ENCODE results near the gene RNF152.
A peak's percentile ranks its signal among the peaks of the same experiment; 100 is the strongest.

Gene RNF152

GRCh38 chr18:61893971-61894750 is 1.4 kb upstream of the RNF152 start:
- DNase-seq: peak; percentile 72 to 76

- DNase-seq: peak; percentile 36 to 47
Measured at GRCh38 chr18:61893309-61893970, 633 bp upstream of the RNF152 start.

- DNase-seq: no peak
Measured at GRCh38 chr18:61891894-61892293, 913 bp downstream of the RNF152 start.

- DNase-seq: no peak
Measured at GRCh38 chr18:61891271-61891670, 1.5 kb downstream of the RNF152 start.

GRCh38 chr18:61890344-61890743 is 2.5 kb downstream of the RNF152 start:
- DNase-seq: no peak

- no peak for DNase-seq
Measured at GRCh38 chr18:61889541-61889940, 3.3 kb downstream of the RNF152 start.

GRCh38 chr18:61888622-61889021 is 4.2 kb downstream of the RNF152 start:
- DNase-seq: no peak

GRCh38 chr18:61887838-61888237 is 5.0 kb downstream of the RNF152 start:
- no peak for DNase-seq

- DNase-seq: no peak
Measured at GRCh38 chr18:61883547-61883946, 9.3 kb downstream of the RNF152 start.

- DNase-seq: no peak
Measured at GRCh38 chr18:61882296-61883004, 10.4 kb downstream of the RNF152 start.

GRCh38 chr18:61876899-61877298 is 15.9 kb downstream of the RNF152 start:
- DNase-seq: no peak

- no peak for DNase-seq
Measured at GRCh38 chr18:61870151-61870550, 22.7 kb downstream of the RNF152 start.

- no peak for DNase-seq
Measured at GRCh38 chr18:61869636-61870035, 23.2 kb downstream of the RNF152 start.

- no peak for DNase-seq
Measured at GRCh38 chr18:61865466-61866175, 27.2 kb downstream of the RNF152 start.

- no peak for DNase-seq
Measured at GRCh38 chr18:61861372-61861771, 31.4 kb downstream of the RNF152 start.

- no peak for DNase-seq
Measured at GRCh38 chr18:61860302-61860701, 32.5 kb downstream of the RNF152 start.

- DNase-seq: no peak
Measured at GRCh38 chr18:61859113-61859512, 33.7 kb downstream of the RNF152 start.

- no peak for DNase-seq
Measured at GRCh38 chr18:61856678-61857077, 36.1 kb downstream of the RNF152 start.

- DNase-seq: no peak
Measured at GRCh38 chr18:61855449-61856378, 37.1 kb downstream of the RNF152 start.

GRCh38 chr18:61854578-61855448 is 38.0 kb downstream of the RNF152 start:
- DNase-seq: no peak

- DNase-seq: no peak
Measured at GRCh38 chr18:61853855-61854254, 39.0 kb downstream of the RNF152 start.
